NCI-H2196 (cell line): ENCODE measurements around the gene LTBP3.
"Not testable (repeated sequence)": the region's sequence is repeated elsewhere in the genome, so short reads cannot be mapped to it uniquely, and the experiment has no call there.

Experiments
- DNase-seq: peaks from one replicate; lab custom pipeline; 2025; ENCODE audit not compliant: unreplicated experiment; lab: John Stamatoyannopoulos, UW

Gene LTBP3

DNA sequence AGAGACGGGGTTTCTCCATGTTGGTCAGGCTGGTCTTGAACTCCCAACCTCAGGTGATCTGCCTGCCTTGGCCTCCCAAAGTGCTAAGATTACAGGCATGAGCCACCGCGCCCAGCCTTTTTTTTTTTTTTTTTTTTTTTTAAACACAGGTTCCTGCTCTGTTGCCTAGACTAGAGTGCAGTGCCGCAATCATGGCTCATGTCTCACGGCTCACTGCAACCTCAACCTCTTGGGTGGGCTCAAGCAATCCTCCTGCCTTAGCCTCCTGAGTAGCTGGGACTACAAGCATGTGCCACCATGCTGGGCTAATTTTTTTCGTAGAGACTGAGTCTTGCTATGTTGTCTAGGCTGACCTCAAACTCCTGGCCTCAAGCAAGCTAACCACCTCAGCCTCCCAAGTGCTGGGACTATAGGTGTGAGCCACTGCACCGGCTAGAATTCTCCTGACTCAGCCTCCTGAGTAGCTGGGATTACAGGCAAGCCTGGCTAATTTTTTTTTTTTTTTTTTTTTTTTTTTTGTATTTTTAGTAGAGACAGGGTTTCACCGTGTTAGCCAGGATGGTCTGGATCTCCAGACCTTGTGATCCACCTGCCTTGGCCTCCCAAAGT lies 39.1 kb downstream of the LTBP3 start:
- DNase-seq, result not testable (repeated sequence)

DNA sequence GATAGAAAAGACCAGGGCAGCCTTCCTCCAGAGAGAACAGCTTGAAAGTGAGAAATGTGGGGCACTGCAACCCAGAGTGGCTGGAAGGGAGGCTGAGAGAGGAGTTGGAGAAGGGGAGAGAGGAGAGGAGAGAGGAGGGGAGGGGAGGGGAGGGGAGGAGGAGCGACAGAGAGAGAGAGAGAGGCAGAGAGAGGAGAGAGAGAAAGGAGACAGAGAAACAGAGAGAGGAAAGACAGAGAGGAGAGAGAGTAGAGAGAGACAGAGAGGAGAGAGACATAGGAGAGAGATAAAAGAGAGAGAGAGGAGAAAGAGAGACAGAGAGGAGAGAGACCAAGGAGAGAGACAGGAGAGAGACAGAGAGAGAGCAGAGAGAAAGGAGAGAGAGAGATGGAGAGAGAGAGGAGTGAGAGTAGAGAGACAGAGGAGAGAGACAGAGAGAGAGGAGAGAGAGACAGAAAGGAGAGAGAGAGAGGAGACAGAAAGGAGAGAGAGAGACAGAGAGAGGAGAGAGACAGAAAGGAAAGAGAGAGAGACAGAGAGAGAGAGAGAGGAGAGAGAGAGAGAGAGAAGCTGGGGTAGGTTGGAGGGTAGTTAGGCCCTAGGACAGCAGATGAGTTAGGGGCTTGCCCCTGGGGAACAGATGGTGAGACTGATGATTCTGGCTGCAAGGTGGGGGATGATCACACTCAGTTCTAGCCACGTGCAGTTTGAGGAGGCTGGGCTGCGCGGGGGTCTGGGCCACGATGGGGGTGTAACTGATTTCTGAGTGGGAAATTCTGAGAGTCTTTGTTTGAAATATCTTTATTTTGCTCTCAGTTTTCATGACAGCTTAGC lies 41.8 kb downstream of the LTBP3 start:
- DNase-seq, result no peak

DNA sequence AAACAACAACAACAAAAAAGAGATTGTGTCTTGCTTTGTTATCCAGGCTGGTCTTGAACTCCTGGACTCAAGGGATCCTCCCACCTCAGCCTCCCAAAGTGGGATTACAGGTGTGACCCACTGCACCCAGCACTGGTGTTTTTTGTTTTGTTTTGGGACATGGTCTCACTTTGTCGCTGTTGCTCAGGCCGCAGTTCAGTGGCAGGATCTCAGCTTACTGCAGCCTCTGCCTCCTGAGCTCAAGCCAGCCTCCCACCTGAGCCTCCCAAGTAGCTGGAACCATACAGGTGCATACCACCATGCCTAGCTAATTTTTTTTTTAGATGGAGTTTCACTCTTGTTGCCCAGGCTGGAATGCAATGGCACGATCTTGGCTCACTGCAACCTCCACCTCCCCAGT lies 45.8 kb downstream of the LTBP3 start:
- not testable (repeated sequence) for DNase-seq

DNA sequence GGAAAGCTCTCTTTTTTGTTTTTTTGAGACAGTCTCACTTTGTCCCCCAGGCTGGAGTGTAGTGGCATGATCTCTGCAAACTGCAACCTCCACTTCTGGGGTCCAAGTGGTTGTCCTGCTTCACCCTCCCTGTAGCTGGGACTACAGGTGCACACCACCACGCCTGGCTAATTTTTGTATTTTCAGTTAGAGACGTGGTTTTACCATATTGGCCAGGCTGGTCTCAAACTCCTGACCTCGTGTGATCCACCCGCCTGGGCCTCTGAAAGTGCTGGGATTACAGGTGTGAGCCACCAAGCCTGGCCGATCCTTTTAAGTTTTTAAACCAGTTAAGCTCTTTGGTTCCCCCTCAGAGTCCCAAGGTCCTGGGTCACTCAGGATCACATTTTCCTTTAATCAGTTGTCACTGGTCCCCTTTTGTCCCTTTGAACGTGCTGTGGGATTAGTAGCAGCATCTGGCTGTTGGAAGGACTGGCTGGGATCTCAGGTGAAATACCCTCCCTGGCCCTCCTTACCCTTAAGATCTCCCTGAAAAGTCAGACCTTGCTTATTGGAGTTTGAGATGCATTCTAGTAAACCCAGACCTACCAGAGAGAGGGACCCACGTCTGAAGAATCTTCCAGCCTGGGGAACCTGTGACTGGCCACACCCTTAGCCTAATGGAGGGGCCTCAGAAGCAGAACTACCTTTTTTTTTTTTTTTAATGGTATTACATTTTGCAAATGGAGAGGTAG lies 51.2 kb downstream of the LTBP3 start:
- no peak for DNase-seq

DNA sequence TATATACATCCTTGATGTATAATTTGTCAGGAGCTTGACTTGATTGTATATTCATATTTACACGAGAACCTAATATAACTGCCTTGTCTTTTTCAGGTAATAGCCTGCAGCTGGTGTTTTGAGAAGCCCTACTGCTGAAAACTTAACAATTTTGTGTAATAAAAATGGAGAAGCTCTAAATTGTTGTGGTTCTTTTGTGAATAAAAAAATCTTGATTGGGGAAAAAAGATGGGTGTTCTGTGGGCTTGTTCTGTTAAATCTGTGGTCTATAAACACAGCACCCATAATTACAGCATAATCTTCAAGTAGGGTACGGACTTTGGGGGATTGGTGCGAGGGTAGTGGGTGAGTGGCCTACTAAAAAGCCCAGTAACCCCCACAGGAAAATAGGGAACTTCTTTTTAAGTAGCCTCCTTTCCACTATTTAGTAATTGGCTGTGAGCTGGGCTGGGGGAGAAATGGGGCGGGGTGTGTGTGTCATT lies 51.8 kb downstream of the LTBP3 start:
- DNase-seq, result no peak

DNA sequence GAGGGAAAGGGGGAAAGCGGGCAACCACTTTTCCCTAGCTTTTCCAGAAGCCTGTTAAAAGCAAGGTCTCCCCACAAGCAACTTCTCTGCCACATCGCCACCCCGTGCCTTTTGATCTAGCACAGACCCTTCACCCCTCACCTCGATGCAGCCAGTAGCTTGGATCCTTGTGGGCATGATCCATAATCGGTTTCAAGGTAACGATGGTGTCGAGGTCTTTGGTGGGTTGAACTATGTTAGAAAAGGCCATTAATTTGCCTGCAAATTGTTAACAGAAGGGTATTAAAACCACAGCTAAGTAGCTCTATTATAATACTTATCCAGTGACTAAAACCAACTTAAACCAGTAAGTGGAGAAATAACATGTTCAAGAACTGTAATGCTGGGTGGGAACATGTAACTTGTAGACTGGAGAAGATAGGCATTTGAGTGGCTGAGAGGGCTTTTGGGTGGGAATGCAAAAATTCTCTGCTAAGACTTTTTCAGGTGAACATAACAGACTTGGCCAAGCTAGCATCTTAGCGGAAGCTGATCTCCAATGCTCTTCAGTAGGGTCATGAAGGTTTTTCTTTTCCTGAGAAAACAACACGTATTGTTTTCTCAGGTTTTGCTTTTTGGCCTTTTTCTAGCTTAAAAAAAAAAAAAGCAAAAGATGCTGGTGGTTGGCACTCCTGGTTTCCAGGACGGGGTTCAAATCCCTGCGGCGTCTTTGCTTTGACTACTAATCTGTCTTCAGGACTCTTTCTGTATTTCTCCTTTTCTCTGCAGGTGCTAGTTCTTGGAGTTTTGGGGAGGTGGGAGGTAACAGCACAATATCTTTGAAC lies 52.5 kb downstream of the LTBP3 start:
- DNase-seq, result no peak

DNA sequence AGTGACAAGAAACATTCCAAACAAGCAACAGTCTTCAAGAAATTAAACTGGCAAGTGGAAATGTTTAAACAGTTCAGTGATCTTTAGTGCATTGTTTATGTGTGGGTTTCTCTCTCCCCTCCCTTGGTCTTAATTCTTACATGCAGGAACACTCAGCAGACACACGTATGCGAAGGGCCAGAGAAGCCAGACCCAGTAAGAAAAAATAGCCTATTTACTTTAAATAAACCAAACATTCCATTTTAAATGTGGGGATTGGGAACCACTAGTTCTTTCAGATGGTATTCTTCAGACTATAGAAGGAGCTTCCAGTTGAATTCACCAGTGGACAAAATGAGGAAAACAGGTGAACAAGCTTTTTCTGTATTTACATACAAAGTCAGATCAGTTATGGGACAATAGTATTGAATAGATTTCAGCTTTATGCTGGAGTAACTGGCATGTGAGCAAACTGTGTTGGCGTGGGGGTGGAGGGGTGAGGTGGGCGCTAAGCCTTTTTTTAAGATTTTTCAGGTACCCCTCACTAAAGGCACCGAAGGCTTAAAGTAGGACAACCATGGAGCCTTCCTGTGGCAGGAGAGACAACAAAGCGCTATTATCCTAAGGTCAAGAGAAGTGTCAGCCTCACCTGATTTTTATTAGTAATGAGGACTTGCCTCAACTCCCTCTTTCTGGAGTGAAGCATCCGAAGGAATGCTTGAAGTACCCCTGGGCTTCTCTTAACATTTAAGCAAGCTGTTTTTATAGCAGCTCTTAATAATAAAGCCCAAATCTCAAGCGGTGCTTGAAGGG lies 53.3 kb downstream of the LTBP3 start:
- DNase-seq, result no peak

DNA sequence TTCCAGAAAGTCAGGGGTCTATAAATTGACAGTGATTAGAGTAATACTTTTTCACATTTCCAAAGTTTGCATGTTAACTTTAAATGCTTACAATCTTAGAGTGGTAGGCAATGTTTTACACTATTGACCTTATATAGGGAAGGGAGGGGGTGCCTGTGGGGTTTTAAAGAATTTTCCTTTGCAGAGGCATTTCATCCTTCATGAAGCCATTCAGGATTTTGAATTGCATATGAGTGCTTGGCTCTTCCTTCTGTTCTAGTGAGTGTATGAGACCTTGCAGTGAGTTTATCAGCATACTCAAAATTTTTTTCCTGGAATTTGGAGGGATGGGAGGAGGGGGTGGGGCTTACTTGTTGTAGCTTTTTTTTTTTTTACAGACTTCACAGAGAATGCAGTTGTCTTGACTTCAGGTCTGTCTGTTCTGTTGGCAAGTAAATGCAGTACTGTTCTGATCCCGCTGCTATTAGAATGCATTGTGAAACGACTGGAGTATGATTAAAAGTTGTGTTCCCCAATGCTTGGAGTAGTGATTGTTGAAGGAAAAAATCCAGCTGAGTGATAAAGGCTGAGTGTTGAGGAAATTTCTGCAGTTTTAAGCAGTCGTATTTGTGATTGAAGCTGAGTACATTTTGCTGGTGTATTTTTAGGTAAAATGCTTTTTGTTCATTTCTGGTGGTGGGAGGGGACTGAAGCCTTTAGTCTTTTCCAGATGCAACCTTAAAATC lies 54.0 kb downstream of the LTBP3 start:
- DNase-seq, result no peak

DNA sequence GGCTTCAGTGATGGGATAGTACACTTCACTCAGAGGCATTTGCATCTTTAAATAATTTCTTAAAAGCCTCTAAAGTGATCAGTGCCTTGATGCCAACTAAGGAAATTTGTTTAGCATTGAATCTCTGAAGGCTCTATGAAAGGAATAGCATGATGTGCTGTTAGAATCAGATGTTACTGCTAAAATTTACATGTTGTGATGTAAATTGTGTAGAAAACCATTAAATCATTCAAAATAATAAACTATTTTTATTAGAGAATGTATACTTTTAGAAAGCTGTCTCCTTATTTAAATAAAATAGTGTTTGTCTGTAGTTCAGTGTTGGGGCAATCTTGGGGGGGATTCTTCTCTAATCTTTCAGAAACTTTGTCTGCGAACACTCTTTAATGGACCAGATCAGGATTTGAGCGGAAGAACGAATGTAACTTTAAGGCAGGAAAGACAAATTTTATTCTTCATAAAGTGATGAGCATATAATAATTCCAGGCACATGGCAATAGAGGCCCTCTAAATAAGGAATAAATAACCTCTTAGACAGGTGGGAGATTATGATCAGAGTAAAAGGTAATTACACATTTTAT lies 54.7 kb downstream of the LTBP3 start:
- DNase-seq, result no peak

DNA sequence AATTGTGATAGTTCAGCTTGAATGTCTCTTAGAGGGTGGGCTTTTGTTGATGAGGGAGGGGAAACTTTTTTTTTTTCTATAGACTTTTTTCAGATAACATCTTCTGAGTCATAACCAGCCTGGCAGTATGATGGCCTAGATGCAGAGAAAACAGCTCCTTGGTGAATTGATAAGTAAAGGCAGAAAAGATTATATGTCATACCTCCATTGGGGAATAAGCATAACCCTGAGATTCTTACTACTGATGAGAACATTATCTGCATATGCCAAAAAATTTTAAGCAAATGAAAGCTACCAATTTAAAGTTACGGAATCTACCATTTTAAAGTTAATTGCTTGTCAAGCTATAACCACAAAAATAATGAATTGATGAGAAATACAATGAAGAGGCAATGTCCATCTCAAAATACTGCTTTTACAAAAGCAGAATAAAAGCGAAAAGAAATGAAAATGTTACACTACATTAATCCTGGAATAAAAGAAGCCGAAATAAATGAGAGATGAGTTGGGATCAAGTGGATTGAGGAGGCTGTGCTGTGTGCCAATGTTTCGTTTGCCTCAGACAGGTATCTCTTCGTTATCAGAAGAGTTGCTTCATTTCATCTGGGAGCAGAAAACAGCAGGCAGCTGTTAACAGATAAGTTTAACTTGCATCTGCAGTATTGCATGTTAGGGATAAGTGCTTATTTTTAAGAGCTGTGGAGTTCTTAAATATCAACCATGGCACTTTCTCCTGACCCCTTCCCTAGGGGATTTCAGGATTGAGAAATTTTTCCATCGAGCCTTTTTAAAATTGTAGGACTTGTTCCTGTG lies 55.4 kb downstream of the LTBP3 start:
- DNase-seq, result no peak

DNA sequence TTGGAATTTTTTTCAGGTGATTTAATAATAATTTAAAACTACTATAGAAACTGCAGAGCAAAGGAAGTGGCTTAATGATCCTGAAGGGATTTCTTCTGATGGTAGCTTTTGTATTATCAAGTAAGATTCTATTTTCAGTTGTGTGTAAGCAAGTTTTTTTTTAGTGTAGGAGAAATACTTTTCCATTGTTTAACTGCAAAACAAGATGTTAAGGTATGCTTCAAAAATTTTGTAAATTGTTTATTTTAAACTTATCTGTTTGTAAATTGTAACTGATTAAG lies 55.9 kb downstream of the LTBP3 start:
- DNase-seq, result no peak

DNA sequence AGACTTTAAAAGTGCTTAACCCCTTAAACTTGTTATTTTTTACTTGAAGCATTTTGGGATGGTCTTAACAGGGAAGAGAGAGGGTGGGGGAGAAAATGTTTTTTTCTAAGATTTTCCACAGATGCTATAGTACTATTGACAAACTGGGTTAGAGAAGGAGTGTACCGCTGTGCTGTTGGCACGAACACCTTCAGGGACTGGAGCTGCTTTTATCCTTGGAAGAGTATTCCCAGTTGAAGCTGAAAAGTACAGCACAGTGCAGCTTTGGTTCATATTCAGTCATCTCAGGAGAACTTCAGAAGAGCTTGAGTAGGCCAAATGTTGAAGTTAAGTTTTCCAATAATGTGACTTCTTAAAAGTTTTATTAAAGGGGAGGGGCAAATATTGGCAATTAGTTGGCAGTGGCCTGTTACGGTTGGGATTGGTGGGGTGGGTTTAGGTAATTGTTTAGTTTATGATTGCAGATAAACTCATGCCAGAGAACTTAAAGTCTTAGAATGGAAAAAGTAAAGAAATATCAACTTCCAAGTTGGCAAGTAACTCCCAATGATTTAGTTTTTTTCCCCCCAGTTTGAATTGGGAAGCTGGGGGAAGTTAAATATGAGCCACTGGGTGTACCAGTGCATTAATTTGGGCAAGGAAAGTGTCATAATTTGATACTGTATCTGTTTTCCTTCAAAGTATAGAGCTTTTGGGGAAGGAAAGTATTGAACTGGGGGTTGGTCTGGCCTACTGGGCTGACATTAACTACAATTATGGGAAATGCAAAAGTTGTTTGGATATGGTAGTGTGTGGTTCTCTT lies 56.5 kb downstream of the LTBP3 start:
- DNase-seq, result no peak

DNA sequence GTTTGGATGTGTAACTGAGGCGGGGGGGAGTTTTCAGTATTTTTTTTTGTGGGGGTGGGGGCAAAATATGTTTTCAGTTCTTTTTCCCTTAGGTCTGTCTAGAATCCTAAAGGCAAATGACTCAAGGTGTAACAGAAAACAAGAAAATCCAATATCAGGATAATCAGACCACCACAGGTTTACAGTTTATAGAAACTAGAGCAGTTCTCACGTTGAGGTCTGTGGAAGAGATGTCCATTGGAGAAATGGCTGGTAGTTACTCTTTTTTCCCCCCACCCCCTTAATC lies 57.0 kb downstream of the LTBP3 start:
- no peak for DNase-seq

DNA sequence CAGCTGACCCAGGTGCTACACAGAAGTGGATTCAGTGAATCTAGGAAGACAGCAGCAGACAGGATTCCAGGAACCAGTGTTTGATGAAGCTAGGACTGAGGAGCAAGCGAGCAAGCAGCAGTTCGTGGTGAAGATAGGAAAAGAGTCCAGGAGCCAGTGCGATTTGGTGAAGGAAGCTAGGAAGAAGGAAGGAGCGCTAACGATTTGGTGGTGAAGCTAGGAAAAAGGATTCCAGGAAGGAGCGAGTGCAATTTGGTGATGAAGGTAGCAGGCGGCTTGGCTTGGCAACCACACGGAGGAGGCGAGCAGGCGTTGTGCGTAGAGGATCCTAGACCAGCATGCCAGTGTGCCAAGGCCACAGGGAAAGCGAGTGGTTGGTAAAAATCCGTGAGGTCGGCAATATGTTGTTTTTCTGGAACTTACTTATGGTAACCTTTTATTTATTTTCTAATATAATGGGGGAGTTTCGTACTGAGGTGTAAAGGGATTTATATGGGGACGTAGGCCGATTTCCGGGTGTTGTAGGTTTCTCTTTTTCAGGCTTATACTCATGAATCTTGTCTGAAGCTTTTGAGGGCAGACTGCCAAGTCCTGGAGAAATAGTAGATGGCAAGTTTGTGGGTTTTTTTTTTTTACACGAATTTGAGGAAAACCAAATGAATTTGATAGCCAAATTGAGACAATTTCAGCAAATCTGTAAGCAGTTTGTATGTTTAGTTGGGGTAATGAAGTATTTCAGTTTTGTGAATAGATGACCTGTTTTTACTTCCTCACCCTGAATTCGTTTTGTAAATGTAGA lies 57.6 kb downstream of the LTBP3 start:
- DNase-seq, result no peak

DNA sequence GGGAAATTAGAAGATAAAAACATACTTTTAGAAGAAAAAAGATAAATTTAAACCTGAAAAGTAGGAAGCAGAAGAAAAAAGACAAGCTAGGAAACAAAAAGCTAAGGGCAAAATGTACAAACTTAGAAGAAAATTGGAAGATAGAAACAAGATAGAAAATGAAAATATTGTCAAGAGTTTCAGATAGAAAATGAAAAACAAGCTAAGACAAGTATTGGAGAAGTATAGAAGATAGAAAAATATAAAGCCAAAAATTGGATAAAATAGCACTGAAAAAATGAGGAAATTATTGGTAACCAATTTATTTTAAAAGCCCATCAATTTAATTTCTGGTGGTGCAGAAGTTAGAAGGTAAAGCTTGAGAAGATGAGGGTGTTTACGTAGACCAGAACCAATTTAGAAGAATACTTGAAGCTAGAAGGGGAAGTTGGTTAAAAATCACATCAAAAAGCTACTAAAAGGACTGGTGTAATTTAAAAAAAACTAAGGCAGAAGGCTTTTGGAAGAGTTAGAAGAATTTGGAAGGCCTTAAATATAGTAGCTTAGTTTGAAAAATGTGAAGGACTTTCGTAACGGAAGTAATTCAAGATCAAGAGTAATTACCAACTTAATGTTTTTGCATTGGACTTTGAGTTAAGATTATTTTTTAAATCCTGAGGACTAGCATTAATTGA lies 58.3 kb downstream of the LTBP3 start:
- DNase-seq, result no peak

DNA sequence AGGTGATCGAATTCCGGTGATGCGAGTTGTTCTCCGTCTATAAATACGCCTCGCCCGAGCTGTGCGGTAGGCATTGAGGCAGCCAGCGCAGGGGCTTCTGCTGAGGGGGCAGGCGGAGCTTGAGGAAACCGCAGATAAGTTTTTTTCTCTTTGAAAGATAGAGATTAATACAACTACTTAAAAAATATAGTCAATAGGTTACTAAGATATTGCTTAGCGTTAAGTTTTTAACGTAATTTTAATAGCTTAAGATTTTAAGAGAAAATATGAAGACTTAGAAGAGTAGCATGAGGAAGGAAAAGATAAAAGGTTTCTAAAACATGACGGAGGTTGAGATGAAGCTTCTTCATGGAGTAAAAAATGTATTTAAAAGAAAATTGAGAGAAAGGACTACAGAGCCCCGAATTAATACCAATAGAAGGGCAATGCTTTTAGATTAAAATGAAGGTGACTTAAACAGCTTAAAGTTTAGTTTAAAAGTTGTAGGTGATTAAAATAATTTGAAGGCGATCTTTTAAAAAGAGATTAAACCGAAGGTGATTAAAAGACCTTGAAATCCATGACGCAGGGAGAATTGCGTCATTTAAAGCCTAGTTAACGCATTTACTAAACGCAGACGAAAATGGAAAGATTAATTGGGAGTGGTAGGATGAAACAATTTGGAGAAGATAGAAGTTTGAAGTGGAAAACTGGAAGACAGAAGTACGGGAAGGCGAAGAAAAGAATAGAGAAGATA lies 59.0 kb downstream of the LTBP3 start, which contains the start of gene MALAT1:
Gene MALAT1 (plus strand): TSS at position 69 of the 736 bp plus-strand sequence.
- DNase-seq, result peak; percentile 95
